ENCODE results near the gene FBRS. TPM values are rescaled to one million over a fixed set of nuclear protein-coding genes. Genes with fewer than 3 reads are reported as not detected.

Gene FBRS
- total RNA-seq, 2 donors from 2014 or later, result 49.0 to 106 TPM

- H3K4me3 ChIP-seq, result peak within 1 kb of the TSS; percentile 59 to 75
- H3K27ac ChIP-seq, result peak within 1 kb of the TSS; percentile 91 to 95
- peaks cover 0 to 12% of the 10 kb centered on the region in 2 donors for H3K36me3 ChIP-seq
- intact Hi-C loops (cut with DNase I), result loop anchor here (5.0 to 10.0 kb wide), 3 partner anchors 78 to 846 kb away; partner anchors contain the start of genes ALDOA, MAZ and ZNF688
- H3K9me3 ChIP-seq, result no peaks in the 10 kb centered on the region
- no peaks in the 10 kb centered on the region for H3K27me3 ChIP-seq (replicated peaks; ENCODE audit: insufficient read depth)
- 1% methylated on average over 53 of the region's 53 CpGs for WGBS
- TF ChIP-seq POLR2AphosphoS5 (IDR thresholded peaks at IDR 0.05), result peak; percentile 97
- TF ChIP-seq CTCF (IDR thresholded peaks at IDR 0.05), result peak in 3 of 4 experiments; percentile 41 to 87 (median 78)
- TF ChIP-seq POLR2A (IDR thresholded peaks at IDR 0.05), result peak; percentile 22
- peak; percentile 100 for DNase-seq (ENCODE audit: low spot score)
- H3K4me1 ChIP-seq (replicated peaks), result peaks cover 12% of the 10 kb centered on the region
These were observed 7.7 kb upstream of the FBRS start, which contains the start of gene PRR14 for GRCh38 chr16:30650369-30651123. TSS of gene PRR14 (plus strand) at chr16:30650960. CDS start at chr16:30651646, 686 bp downstream.

GRCh38 chr16:30651124-30652004, 6.9 kb upstream of the FBRS start:
- no peaks in the 10 kb centered on the region for H3K9me3 ChIP-seq
- peaks cover 0 to 20% of the 10 kb centered on the region in 2 donors for H3K36me3 ChIP-seq
- H3K4me1 ChIP-seq (replicated peaks), result peaks cover 12% of the 10 kb centered on the region
- TF ChIP-seq POLR2AphosphoS5 (IDR thresholded peaks at IDR 0.05) (no peak), CTCF (IDR thresholded peaks at IDR 0.05) (peak; percentile 48 to 77 (median 60)), POLR2A (IDR thresholded peaks at IDR 0.05) (peak; percentile 22)
- peak overlapping the region; percentile 59 to 75 for H3K4me3 ChIP-seq
- H3K27ac ChIP-seq, result peak overlapping the region; percentile 91 to 95
- no peaks in the 10 kb centered on the region for H3K27me3 ChIP-seq (replicated peaks; ENCODE audit: insufficient read depth)
- WGBS, result 0% methylated on average over 34 of the region's 71 CpGs
- intact Hi-C loops (cut with DNase I), result loop anchor here (5.0 to 10.0 kb wide), 3 partner anchors 79 to 847 kb away; partner anchors contain the start of genes ALDOA, MAZ and ZNF688
- DNase-seq (ENCODE audit: low spot score), result peak; percentile 50

GRCh38 chr16:30652005-30652296, 6.3 kb upstream of the FBRS start:
- no peaks in the 10 kb centered on the region for H3K27me3 ChIP-seq (replicated peaks; ENCODE audit: insufficient read depth)
- peaks cover 12% of the 10 kb centered on the region for H3K4me1 ChIP-seq (replicated peaks)
- WGBS, result 6% methylated on average over 2 of the region's 2 CpGs
- TF ChIP-seq POLR2AphosphoS5 (IDR thresholded peaks at IDR 0.05), result no peak
- TF ChIP-seq CTCF (IDR thresholded peaks at IDR 0.05), result no peak
- no peak for TF ChIP-seq POLR2A (IDR thresholded peaks at IDR 0.05)
- H3K36me3 ChIP-seq, result peaks cover 0 to 20% of the 10 kb centered on the region in 2 donors
- intact Hi-C loops (cut with DNase I), result loop anchor here (5.0 to 10.0 kb wide), 3 partner anchors 80 to 847 kb away; partner anchors contain the start of genes ALDOA, MAZ and ZNF688
- peak overlapping the region; percentile 59 to 75 for H3K4me3 ChIP-seq
- DNase-seq (ENCODE audit: low spot score), result no peak
- peak overlapping the region; percentile 91 to 95 for H3K27ac ChIP-seq
- H3K9me3 ChIP-seq, result no peaks in the 10 kb centered on the region

- Histone ChIP-seq H3K27ac (no peak overlapping the region), H3K4me1 (replicated peaks) (peaks cover 12% of the 10 kb centered on the region), H3K36me3 (peaks cover 0 to 20% of the 10 kb centered on the region in 2 donors), H3K27me3 (replicated peaks; ENCODE audit: insufficient read depth) (no peaks in the 10 kb centered on the region), H3K9me3 (no peaks in the 10 kb centered on the region), H3K4me3 (no peak overlapping the region)
- no peak for DNase-seq (ENCODE audit: low spot score)
- TF ChIP-seq POLR2AphosphoS5 (IDR thresholded peaks at IDR 0.05) (no peak), CTCF (IDR thresholded peaks at IDR 0.05) (no peak), POLR2A (IDR thresholded peaks at IDR 0.05) (no peak)
- 95% methylated on average over 18 of the region's 18 CpGs for WGBS
- intact Hi-C loops (cut with DNase I), result loop anchor here (5.0 to 10.0 kb wide), 3 partner anchors 80 to 848 kb away; partner anchors contain the start of genes ALDOA, MAZ and ZNF688
These were observed 5.5 kb upstream of the FBRS start for GRCh38 chr16:30652718-30653117.
